Activated CD4-positive, alpha-beta T cell treated with anti-CD3 and anti-CD28 coated beads, Interleukin-2, amount 50 U/mL, for 48 hours (primary cell): ENCODE measurements around the gene USP53.
"Not testable (repeated sequence)": the region's sequence is repeated elsewhere in the genome, so short reads cannot be mapped to it uniquely, and the experiment has no call there.

Experiments used
- DNase-seq, 2 experiments: peaks; one replicate each; pipeline ENCODE4 v3.0.0-alpha.2; 2020

Gene USP53

DNA sequence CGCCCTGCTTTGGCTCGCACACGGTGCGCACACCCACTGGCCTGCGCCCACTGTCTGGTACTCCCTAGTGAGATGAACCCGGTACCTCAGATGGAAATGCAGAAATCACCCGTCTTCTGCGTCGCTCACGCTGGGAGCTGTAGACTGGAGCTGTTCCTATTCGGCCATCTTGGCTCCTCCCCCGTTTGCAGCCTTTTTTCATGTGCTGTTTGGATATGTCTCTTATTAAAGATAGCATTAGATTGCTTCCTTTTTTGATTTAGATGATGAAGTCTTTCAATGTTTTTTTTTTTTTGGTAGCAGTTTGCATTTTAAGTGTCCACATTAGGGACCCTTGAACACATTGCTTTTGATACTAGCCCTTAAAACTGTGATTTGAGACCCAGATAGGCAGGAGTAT, 67.4 kb downstream of the USP53 start:
- DNase-seq = not testable (repeated sequence)

DNA sequence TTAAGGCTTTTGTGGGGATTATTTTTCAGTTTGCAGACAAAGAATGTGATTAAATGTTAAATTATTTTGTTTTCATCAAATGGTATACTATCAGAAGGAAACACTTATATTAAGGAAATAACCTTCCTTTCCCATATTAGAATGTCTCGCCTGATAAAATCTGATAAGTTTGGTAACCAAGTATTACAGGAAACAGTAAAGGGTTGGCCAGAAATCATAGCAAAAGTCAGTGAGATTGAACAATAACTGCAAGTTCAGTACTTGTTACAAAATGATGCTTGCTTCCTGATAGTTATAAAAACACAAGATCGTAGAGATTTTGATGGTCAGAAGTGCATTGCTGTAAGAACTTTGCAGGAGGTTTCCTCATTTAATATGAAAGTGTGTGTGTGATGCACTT, 68.9 kb downstream of the USP53 start:
- no peak for DNase-seq

DNA sequence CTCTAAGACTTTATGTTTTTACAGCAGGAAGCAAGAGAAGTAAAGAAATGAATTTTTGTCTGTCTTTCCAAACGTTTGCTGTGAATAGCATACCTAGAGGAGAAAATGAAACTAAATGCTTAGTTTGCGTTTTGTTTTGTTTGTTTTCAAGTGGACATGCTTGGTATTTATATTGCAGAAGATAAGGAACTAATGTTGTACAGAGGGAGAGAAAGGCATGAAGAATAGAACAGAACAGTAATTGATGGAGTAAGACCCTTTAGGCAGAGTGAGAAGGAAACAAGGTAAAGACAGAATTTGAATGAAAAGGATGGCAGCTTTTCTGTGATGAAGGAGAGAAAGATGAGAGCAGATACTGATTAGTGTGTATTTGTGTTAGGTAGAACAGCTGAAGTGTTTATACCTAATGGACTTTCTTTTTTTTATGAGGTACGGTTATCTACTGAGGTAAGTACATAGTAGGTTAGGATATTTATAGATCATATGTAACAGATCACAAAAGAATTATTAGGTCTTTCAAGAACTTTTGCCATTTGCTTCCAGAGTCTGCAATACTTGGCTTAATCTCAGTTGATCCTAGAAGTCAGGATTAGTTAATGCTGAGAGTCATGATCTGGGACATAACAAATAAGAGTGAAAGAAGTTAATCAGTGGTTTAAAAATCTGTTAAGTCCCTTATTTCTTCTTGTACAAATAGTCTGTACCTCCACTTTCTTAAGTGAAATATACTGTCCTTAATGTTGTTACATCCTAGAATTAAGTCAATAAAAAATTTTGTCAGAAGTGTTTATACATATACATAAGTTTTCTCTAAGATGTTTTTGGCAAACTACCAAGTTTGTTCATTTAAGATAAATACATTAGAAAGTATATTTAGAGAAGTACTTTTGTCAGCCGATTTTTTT, 72.6 kb downstream of the USP53 start:
- no peak for DNase-seq

DNA sequence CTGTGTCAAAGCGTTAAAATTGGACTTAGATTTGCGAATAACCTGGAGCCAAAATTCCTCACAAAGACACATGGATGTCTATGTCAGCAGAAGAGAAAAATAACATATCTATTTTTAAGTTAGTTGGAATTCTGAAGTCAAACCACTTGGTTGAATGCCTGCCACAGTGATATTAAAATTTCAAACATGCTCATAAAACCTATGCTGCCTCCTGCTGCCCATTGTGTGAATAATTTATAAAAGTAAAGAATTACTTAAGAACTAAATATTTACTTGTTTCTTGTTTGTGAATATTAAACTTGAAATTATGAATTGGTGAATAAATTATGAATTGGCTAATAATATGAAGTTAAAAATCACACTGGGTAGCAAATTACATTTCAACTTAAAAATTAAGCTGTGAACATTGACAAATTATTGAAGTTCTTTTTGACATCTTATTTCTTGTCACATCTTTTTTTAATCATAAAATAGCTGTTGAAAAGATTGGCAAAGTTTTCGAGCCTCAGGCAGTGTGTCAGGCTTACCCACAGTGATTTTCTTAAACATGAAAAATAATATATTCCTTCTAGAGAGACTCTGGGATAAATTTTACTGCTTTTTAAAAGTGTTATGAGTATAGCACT, 74.0 kb downstream of the USP53 start:
- peak in 1 of 2 experiments; percentile 26 for DNase-seq

DNA sequence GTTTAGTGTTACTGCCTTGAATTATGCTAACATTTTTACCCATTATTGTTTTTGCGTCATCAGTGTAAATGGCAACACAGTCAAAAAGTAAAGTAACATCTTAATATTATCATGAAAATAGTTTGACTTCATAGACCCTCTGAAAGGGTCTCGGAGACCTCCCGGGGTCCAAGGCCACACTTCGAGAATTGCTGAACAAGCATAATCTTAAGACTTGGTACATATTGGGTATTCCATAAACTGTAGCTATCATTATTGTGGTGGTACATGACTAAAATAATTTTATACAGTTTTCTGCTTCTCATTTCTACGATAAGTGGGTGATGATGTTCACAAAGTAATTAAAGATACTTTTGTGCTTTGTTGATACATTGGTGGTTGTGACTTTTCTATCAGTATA, 76.8 kb downstream of the USP53 start:
- DNase-seq = no peak

DNA sequence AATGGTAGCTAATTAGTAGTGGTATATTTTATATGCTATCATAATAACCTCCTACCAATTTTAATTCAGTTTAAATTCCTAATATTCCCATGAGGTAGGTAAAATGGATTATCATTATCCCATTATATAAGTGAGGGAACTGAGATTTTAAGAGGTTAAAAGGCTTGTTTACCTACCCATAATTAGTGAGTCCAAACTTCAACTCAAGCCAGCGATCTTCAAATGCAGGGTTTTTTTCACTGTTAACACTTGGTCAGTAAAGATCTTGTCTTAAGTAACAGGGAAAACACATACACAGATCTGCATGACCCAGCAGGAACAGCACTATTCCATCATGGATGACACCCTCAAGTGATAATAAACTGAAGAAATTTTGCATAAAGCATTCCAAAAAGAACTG, 78.1 kb downstream of the USP53 start:
- no peak for DNase-seq

DNA sequence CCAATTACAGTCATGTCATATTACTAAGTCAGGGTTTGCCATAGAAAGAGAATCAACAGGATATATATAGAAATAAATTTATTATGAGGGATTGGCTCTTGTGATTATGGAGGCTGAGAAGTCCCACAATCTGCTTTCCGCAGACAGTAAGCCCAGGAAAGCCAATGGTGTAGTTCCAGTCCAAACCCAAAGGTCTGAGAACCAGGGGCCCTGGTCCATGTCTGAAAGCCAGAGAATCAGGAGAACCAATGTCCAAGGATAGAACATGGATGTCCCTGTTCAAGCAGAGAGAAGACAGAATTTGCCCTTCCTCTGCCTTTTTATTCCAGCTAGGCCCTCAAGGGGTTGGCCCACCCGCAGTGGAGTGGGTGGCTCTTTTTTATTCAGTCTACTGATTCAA, 83.8 kb downstream of the USP53 start:
- no peak for DNase-seq

DNA sequence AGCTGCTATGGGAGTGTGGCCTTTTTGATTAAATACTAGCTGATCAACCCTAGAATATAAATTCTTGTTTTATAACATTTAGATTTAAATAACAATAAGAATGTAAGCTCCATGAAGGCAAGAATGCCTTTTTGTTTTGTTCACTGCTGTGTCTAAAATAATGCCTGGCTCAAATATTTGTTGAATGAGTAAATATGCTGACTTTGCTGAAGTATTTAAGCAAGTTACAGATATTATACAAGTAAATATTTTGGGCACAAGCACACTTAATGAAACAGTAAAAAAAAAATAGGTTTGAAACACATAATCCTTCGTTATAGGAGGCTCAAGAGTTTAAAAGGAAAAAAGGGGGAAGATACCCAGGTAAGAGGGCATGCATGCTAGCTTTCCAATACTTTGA, 85.3 kb downstream of the USP53 start:
- no peak for DNase-seq

DNA sequence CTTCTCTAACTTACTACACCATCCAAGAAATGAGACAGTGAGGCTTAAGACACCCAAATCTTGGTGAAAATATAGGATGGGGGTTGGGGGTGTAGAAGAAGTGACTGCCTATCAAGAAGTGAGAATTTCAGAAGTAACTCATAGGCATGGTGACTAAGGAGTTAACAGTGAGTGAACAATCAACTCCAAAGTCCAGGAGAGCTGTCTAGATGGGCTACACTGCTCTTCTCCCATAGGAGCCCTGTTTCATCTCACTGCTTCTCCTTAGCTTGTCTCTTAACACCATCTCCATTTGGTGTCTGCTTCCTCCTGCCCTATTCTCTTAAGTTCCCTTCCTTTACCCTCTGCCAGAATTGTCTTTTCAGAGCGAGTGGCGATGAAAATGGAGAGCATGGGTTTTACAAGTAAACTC, 86.8 kb downstream of the USP53 start:
- no peak for DNase-seq

DNA sequence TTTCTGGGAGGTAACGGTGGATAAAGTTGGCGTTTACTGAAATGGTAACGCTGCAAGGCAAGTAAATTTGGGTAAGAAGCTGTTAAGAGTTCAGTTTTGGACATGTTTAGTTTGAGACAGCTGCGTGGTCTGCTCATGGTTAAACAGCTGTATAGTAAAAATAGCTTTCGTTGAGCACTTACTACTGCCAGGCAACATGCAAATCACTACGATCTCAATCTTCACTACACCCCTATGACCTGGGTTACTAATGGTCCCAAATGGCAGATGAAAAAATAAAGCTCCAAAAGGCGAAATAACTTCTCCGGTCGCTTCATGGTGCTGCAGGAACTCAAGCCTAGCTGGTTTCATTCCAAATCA, 87.2 kb downstream of the USP53 start:
- no peak for DNase-seq

DNA sequence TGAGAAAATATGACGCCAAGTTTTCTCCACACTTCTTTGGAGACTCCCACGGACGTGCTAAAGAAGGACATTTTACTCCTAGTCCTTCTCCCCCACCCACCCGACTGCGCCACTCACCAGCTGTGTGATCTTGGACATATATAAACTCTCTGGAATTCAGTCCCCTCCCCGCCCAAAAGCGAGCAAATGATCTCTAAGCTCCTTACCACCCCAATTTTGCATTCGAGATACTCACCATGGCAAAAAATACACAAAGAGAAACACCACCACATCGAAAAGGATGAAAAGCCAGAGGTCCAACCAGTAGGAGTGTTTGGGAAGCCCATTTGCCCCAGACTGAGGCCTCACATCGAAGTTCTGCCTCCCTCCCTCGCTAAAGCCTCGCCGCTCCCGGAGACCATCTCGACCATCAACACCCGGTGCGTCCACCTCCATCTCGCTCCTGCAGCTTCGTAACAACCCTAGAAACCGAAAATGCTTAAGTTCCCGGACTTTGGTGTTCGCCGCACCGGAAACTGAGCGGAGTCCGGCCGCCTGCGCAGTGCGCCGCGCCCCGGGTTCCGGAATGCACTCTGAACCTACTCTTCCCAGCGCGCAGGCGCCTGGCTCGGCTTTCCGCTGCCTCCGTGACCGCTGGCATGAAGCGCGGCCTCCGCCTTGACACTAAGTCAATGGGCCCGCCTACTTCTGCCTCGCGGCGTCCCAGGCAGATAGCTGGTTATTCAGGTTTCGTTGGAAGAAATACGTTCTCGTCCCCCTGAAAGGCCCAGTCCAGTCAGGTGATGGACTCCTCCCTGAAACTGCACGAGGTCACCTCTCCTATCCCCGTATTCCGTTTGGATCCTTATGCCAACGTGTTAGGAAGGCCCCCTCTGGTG, 87.8 kb downstream of the USP53 start:
- DNase-seq = peak; percentile 93 to 95

DNA sequence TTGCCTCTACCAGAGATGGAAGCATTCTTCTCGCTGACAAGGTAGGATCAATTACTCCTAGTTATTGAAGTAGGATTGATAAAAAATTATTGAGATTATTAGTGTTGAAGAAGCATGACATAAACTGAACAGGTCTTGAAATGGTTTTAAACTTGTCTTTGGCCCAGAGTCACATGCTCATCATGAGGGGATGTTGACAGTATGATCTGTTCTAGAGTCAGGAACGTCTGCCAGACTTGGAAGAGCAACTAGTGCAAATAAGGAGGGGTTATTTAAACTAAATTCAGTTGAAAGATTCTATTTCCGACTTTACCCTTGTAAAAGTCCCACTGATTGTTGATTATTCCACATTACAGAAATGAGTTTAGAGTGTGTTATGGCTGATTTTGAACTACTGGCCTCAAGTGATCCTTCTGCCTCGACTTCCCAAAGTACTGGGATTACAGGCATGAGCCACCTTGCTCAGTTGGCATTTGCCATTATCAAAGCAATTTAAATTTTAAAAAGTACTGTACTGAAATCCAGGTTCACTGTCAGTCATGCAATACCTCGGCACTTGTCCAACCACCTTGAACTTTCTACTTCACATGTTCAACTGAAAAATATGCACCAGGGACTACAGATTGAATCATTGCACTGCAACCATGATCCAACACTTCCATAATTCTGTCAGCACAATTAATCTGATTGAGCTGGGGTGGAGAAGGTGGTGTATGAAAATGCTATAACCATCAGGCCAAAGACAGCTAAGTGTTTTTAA, 89.7 kb downstream of the USP53 start:
- no peak for DNase-seq

DNA sequence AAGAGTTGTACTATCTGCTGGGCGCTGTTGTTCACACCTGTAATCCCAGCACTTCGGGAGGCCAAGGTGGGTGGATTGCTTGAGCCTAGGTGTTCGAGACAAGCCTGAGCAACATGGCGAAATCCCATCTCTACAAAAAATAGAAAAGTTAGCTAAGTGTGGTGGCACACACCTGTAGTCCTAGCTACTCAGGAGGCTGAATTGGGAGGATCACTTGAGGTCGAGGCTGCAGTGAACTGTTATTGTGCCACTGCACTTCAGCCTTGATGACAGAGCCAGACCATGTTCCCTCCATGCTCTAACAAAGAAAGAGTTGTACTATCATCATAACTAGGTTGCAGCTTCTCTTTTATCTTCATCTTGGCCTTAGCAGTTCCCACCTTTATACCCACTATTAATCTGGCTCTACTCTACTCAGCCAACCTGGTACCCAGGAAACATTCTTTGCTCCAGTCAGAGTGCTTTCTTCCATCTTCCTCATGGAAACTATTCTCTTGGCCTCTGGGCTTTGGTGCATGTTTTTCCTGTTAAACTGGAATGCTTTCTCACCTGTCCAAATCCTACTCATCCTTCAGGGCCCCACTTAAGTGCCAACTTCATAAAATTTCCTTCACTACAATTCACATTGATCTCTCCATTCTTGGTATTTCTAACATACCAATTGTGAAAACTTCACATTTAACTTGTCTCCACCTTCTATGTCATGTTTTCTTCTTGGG, 91.2 kb downstream of the USP53 start:
- DNase-seq = no peak

DNA sequence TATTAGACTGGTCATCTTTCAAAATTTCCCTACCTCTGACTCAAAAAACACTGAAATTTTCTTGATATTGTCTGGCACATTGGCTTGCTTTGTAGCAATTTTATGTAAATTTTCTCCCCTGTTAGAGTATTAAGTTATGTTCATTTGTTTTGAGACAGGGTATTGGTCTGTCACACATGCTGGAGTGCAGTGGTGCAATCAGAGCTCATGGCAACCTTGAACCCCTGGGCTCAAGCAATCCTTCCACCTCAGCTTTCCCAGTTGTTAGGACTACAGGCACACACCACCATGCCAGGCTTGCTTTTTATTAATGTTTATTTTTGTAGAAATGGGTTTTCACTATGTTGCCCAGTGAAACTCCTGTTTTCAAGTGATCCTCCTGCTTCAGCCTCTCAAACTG, 91.9 kb downstream of the USP53 start:
- no peak for DNase-seq

DNA sequence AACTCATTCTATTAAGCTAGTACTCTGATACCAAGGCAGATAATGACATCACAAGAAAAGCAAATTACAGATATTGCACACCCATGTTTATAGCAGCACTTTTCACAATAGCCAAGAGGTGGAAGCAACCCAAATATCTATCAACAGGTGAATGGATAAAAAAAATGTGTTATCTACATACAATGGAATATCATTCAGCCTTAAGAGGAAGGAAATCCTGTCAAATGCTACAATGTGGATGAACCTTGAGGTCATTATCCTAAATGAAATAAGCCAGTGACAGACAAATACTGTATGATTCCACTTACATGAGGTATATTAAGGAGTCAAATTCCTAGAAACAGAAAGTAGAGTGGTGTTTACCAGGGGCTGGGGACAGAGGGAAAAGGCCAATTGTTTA, 95.1 kb downstream of the USP53 start:
- DNase-seq = no peak

DNA sequence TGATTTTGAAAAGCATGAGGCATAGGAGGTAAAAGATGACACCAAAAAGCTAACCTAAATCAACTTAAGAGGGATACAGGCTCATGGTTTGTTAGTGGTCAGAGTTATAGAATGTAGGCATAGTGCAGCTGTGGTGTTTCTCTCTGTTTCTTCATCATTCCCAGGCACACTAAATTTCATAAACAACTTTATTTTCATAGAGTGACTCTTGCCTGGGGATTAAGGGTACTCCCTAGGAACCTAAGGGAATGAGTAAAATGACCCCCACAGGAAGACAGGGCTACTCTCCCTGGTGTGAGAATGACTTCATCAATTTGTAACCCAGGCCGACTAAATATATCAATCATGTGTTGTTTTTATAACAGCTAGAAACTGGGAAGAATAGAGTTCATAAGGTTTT, 98.3 kb downstream of the USP53 start:
- no peak for DNase-seq

DNA sequence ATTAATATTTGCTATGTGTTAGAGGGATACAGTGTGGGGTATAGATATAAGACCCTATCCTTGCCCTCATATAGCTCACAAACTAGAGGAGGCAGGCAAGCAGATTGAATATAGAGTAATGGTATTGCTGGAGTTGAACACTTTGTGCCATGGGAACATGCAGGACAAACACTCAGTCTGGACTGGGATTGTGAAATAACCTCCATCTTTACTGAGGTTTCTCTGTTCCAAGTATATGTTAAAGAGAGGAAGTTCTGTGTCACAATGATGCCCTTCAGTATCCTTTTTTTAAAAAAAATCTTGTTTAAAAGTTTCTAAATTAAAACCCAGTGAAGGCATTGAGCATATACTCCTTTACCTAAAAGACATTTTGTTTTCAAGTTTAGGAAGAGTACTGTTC, 100.7 kb downstream of the USP53 start:
- no peak for DNase-seq

DNA sequence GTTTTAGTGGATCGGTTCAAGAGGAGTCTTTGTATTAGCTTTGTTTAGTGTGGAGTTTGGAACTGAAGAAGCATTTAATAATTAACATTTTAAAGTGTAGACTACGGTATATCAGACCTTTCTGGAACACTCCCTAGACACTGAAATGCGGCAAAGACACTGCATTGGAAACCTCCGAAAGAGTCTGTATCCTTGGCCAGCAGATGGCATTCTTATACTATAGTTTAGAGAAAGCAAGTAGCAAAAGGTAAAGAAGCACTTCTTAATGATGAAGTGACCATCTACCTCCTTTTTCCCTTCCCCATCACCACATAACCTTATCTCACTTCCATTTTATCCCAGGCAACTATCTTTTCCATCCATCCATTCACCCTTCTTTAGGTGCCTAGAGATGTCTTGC, 101.8 kb downstream of the USP53 start:
- no peak for DNase-seq

DNA sequence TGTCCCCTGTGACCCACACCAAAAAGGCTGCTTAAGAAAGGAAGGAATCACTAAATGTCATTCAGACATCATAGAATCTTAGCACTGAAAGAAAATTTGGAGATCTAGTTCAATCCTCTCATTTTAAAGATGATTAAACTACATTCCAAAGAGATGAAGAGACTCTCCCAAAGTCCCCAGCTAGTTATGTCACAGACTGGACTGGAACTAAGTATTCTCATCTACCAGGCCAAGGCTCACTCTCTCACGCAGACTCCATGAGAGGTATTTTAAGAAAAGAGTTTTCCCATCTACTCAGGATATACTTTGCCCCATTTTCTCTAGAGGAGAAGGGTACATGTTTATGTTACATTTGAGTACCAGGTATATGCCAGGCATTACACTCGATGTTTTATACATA, 102.5 kb downstream of the USP53 start:
- DNase-seq = no peak

DNA sequence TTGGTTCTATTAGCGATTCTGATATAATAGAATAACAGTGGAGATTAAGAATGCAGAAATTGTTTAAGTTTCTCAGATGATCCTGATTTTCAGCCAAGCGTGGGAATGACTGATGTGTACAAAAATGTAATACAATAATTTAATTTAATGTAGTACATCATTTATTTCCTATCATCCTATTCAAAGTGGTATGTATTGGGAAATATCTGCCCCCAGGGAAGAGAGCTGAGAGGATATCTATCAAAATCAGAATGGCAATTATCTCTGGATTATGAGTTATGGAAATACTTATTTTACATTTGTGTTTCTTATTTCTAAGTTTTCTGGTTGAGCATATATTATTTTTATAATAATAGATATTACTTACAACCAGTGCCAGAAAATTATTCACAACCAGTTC, 105.5 kb downstream of the USP53 start:
- DNase-seq = no peak

DNA sequence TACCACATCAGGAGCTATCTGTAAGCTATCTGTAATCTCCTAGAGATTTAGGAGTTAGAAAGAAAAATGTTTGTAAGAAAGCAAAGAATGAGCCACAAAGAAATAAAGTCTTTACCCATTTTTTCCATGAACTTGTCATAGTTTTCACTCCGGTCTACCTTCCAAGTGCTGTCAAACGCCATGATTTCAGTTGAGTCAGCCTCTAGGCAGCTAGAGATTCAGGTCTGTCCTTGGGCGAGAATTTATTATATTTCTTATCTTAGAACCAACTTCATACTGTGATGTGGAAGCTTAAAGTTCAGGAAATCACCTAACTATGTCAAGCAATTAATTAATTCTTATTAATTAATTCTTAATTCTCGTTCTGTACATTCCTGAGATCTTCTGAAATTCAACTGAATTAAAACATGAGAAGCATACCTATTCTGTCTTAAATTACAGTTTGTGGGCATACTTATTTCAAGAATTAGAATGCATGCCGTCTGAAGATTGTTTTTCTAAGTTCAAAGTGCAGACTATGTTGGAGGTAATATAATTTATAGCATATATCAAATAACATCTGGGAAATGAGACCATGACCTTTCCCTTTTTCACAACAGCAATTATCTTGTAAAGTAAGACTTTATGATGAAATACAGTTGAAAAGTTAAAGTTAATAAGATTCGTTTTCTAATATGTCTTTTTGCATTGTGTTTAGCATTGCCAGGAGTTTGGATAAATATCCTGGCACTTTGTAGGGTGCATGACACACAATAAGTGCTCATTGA, 109.6 kb downstream of the USP53 start, which contains the start of gene FABP2:
Gene FABP2 (minus strand): TSS at position 218 of the 767 bp plus-strand sequence. CDS start 36 bp downstream, at position 182.
- DNase-seq = no peak
